ENCODE data around the gene DCUN1D1.

Gene DCUN1D1

GRCh38 chr3:182892226-182892625 lies 88.1 kb downstream of the DCUN1D1 start:
- Histone ChIP-seq H2AFZ (ENCODE audit: low read length) (no peak overlapping the region), H3K4me3 (ENCODE audit: low read length, poor library complexity, severe bottlenecking) (no peak overlapping the region), H3K27me3 (ENCODE audit: insufficient read depth, low read length, poor library complexity, severe bottlenecking) (no peaks in the 10 kb centered on the region), H3F3A (ENCODE audit: low read depth) (no peaks in the 10 kb centered on the region), H3K36me3 (ENCODE audit: insufficient read depth, low read length) (no peaks in the 10 kb centered on the region), H3K9ac (ENCODE audit: low read depth, low read length, poor library complexity, severe bottlenecking) (no peak overlapping the region), H4K20me1 (ENCODE audit: insufficient read depth, low read length, poor library complexity, severe bottlenecking) (no peaks in the 10 kb centered on the region), H3K79me2 (ENCODE audit: insufficient read depth, low read length) (no peaks in the 10 kb centered on the region), H3K9me3 (ENCODE audit: insufficient read depth, low read depth, low read length) (no peaks in the 10 kb centered on the region), H3K9me2 (replicated peaks; ENCODE audit: low read depth, low read length) (no peaks in the 10 kb centered on the region), H3K4me1 (ENCODE audit: insufficient read depth, low read length, poor library complexity, severe bottlenecking) (no peaks in the 10 kb centered on the region), H3K4me2 (ENCODE audit: low read depth, low read length, poor library complexity, severe bottlenecking) (no peak overlapping the region)
- no peak for TF ChIP-seq EZH2phosphoT487 (IDR thresholded peaks at IDR 0.05; ENCODE audit: borderline replicate concordance)
- no peak for TF ChIP-seq CTCF (conservative IDR thresholded peaks at IDR 0.05; ENCODE audit: low read length)

GRCh38 chr3:182891364-182891763 lies 89.0 kb downstream of the DCUN1D1 start:
- H3K4me2 ChIP-seq (ENCODE audit: low read depth, low read length, poor library complexity, severe bottlenecking) = no peak overlapping the region
- no peaks in the 10 kb centered on the region for H3K27me3 ChIP-seq (ENCODE audit: insufficient read depth, low read length, poor library complexity, severe bottlenecking)
- no peaks in the 10 kb centered on the region for H3K4me1 ChIP-seq (ENCODE audit: insufficient read depth, low read length, poor library complexity, severe bottlenecking)
- H3K9me2 ChIP-seq (replicated peaks; ENCODE audit: low read depth, low read length) = no peaks in the 10 kb centered on the region
- H3K79me2 ChIP-seq (ENCODE audit: insufficient read depth, low read length) = no peaks in the 10 kb centered on the region
- no peaks in the 10 kb centered on the region for H3K36me3 ChIP-seq (ENCODE audit: insufficient read depth, low read length)
- H3F3A ChIP-seq (ENCODE audit: low read depth) = no peaks in the 10 kb centered on the region
- no peak overlapping the region for H2AFZ ChIP-seq (ENCODE audit: low read length)
- no peak overlapping the region for H3K4me3 ChIP-seq (ENCODE audit: low read length, poor library complexity, severe bottlenecking)
- H4K20me1 ChIP-seq (ENCODE audit: insufficient read depth, low read length, poor library complexity, severe bottlenecking) = no peaks in the 10 kb centered on the region
- H3K9me3 ChIP-seq (ENCODE audit: insufficient read depth, low read depth, low read length) = no peaks in the 10 kb centered on the region
- TF ChIP-seq CTCF (conservative IDR thresholded peaks at IDR 0.05; ENCODE audit: low read length) (no peak), EZH2phosphoT487 (IDR thresholded peaks at IDR 0.05; ENCODE audit: borderline replicate concordance) (no peak)
- no peak overlapping the region for H3K9ac ChIP-seq (ENCODE audit: low read depth, low read length, poor library complexity, severe bottlenecking)

GRCh38 chr3:182889948-182890629 lies 90.2 kb downstream of the DCUN1D1 start:
- Histone ChIP-seq H3K9me2 (replicated peaks; ENCODE audit: low read depth, low read length) (no peaks in the 10 kb centered on the region), H3K9ac (ENCODE audit: low read depth, low read length, poor library complexity, severe bottlenecking) (no peak overlapping the region), H4K20me1 (ENCODE audit: insufficient read depth, low read length, poor library complexity, severe bottlenecking) (no peaks in the 10 kb centered on the region), H3K36me3 (ENCODE audit: insufficient read depth, low read length) (no peaks in the 10 kb centered on the region), H3K4me1 (ENCODE audit: insufficient read depth, low read length, poor library complexity, severe bottlenecking) (no peaks in the 10 kb centered on the region), H3K9me3 (ENCODE audit: insufficient read depth, low read depth, low read length) (no peaks in the 10 kb centered on the region), H3K4me2 (ENCODE audit: low read depth, low read length, poor library complexity, severe bottlenecking) (no peak overlapping the region), H3K79me2 (ENCODE audit: insufficient read depth, low read length) (no peaks in the 10 kb centered on the region), H3F3A (ENCODE audit: low read depth) (no peaks in the 10 kb centered on the region), H3K4me3 (ENCODE audit: low read length, poor library complexity, severe bottlenecking) (no peak overlapping the region), H3K27me3 (ENCODE audit: insufficient read depth, low read length, poor library complexity, severe bottlenecking) (no peaks in the 10 kb centered on the region), H2AFZ (ENCODE audit: low read length) (0 out of 2 replicates have a peak overlapping the region, but pooled peaks have one; percentile 20)
- TF ChIP-seq CTCF (conservative IDR thresholded peaks at IDR 0.05; ENCODE audit: low read length) = no peak
- no peak for TF ChIP-seq EZH2phosphoT487 (IDR thresholded peaks at IDR 0.05; ENCODE audit: borderline replicate concordance)

Measured in Loucy (cell line).